Choroid plexus epithelial cell (primary cell): ENCODE measurements around the gene COL4A2.

Experiments used
- DNase-seq: peaks from one replicate; pipeline ENCODE4 v3.0.0-alpha.2; 2010; ENCODE audit warnings: low read depth
- H3K4me3 ChIP-seq: 2 replicates; pipeline ENCODE4 v1.5.1; 2011; ENCODE audit warnings: low read depth, mild to moderate bottlenecking, control low read depth, low read length, moderate library complexity
- TF ChIP-seq, protein P1 (sequence below): conservative IDR thresholded peaks from 2 replicates; pipeline ENCODE4 v1.5.1; 2011; ENCODE audit warnings: low read depth, mild to moderate bottlenecking, control low read depth, inconsistent platforms, low read length, moderate library complexity

Gene COL4A2

DNA sequence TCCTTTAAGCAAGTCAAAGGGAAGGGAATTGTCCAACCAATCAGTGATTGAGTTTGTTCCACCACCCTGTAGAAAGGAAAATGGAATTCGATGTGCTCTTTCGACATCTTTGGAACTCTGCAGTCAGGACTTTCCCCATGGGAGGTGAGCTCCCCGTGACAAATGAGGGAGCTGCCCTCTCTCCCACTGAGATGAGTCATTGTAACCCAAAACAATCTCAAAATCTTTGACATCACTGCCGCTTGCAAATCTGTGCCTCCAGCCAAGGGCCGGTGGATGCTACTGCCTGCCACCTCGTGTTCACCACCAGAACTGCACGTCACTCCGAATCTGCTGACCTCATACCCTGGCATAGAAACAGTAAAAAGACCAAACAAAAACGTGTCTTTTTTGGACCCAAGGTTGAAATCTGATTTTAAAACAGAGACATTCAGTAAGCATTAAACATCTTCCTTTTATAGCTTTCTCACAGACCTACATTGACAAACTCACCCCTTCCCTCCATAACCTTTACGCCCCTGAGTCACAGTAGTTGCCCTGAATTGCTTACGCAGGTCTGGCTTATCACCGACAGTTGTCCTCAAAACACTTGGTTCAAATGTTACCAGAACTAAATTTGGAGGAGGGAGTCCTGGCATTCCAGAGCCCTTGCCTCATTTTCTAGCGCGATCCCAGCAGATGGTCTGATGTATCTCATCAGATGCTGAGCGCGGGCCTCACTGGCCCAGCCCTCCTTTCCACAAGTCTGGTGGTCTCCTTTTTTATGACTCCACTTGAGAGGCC, 105.2 kb downstream of the COL4A2 start:
- TF ChIP-seq, protein P1, sequence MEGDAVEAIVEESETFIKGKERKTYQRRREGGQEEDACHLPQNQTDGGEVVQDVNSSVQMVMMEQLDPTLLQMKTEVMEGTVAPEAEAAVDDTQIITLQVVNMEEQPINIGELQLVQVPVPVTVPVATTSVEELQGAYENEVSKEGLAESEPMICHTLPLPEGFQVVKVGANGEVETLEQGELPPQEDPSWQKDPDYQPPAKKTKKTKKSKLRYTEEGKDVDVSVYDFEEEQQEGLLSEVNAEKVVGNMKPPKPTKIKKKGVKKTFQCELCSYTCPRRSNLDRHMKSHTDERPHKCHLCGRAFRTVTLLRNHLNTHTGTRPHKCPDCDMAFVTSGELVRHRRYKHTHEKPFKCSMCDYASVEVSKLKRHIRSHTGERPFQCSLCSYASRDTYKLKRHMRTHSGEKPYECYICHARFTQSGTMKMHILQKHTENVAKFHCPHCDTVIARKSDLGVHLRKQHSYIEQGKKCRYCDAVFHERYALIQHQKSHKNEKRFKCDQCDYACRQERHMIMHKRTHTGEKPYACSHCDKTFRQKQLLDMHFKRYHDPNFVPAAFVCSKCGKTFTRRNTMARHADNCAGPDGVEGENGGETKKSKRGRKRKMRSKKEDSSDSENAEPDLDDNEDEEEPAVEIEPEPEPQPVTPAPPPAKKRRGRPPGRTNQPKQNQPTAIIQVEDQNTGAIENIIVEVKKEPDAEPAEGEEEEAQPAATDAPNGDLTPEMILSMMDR = peak; percentile 95
- H3K4me3 ChIP-seq = no peak overlapping the region
- DNase-seq = peak; percentile 100

DNA sequence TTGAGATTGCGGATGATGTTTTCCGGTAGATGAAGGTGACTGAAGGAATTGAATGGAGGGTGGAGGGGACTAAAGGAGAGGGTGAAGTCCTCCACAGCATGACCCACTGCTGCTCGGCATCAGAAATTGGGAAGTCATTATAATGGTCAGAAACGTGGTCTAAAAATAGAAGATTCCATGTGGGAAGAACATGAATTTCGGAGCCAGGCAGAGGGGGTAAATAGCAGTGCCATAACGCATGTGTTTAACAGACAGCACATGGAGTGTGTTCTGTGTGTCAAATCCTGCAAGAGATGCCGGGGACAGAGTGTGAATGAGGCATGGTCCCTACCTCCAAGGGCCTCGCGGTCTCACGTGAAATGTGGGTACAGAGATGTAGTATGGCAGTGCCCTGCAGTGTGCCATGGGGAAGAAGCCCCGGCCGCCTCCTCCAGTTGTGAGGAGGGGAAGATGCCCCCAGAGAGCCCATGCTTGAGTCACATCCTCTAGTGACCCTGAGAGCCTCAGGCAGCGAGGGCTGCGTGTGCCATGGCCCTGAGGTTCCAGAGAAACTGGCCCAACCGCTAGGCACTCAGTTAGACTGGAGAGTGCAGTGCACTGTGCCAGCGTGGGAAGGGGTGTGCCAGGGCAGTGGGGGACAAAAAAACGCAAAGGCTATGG, 106.1 kb downstream of the COL4A2 start:
- TF ChIP-seq, protein P1 = no peak
- H3K4me3 ChIP-seq = no peak overlapping the region
- DNase-seq = no peak

- TF ChIP-seq, protein P1 = no peak
- no peak overlapping the region for H3K4me3 ChIP-seq
- DNase-seq = no peak
These were observed 106.6 kb downstream of the COL4A2 start for GRCh38 chr13:110413676-110414040.

DNA sequence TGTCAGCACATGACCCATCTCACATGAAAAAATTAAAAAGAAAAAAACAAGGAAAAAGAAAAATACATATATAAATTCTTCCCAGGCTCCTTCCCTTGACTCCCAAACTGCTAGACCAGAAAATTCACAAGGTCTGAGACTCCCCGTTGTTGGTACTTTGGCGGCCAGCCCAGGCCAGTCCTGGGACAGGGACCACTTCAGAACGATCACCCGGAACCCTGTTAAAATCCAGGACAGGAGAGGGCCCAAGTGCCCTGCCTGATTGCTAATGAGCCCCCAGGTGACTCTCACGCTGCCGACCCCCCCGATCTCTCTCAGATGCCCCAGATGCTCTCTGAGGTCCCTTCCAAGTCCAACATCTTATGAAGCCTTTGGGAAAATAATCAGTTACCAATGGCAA, 107.2 kb downstream of the COL4A2 start:
- no peak for DNase-seq
- TF ChIP-seq, protein P1 = no peak
- no peak overlapping the region for H3K4me3 ChIP-seq

- H3K4me3 ChIP-seq = no peak overlapping the region
- no peak for DNase-seq
- TF ChIP-seq, protein P1 = no peak
These were observed 107.8 kb downstream of the COL4A2 start for GRCh38 chr13:110414931-110415330.

DNA sequence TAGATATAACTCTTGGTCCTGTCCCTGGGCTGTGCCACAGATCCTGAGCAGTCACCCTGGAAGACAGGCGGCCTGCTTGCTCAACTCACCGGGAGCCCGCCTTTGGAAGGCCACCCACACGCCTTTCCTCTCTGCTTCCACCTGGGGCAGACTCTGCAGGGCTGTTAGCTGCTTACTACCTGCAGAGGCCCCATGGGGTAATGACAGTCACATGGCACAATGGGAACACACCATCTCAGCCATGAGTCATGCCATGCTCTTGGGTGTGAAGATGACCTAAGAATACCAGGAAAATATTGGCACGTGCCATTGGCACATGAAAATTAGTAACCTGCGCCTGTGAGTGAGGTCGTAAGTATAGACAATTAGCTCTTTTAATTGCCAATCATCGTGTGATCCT, 108.6 kb downstream of the COL4A2 start:
- DNase-seq = no peak
- H3K4me3 ChIP-seq = no peak overlapping the region
- TF ChIP-seq, protein P1 = peak; percentile 3
